Measurements from ENCODE around the gene CAB39L. TPM values are rescaled to one million over a fixed set of nuclear protein-coding genes. Genes with fewer than 3 reads are reported as not detected.
"Not testable (repeated sequence)": the region's sequence is repeated elsewhere in the genome, so short reads cannot be mapped to it uniquely, and the experiment has no call there.

The CAB39L gene
- polyA plus RNA-seq, 1 donor (not counting 4 experiments of a cell fraction or from before 2014, with no cell fraction given): 10.1 TPM

DNA sequence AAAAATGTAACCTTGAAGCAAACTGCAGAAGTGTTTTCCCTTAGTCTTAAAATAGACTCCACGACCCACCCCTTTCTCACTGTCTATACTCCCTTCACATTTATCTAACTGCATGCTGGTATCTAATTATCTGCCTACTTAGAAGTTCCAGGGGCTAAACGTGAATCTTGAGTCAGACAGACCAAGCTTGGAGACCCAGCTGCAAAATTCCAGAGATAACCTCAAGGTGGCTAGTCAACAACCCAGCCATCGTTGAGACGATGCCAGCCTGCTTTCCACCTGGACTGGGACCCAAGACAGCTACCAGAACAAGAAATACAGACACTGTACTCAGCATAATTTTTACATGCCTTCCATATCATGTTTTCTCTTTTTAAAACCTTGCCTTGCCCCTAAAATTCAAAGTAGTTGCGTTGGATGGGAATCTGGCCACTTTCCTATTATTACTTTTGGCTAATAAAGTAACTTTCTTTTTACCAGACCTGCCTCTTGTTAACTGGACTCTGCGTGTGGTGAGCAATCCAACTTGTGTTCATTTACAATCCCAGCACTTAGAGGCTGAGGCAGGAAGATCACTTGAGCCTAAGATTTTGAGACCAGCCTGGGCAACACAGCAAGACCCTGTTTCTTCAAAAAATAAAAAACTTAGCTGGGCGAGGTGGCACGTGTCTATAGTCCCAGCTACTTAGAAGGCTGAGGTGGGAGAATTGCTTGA is 113.9 kb downstream of the CAB39L start:
- dilution Hi-C loops (cut with MboI; ENCODE audit: extremely low pct_ligation_motif_present, low sequenced_read_pairs): no loop called here
- H3K9me1 ChIP-seq (ENCODE audit: control insufficient read depth, extremely low read depth, insufficient read depth, low read length): no peaks in the 10 kb centered on the region
- no peak overlapping the region for H3K27ac ChIP-seq (ENCODE audit: control insufficient read depth, insufficient read depth, low read length)
- no peak overlapping the region for H3K9ac ChIP-seq (ENCODE audit: control insufficient read depth, extremely low read depth, insufficient read depth, low read length)
- TF ChIP-seq, protein P1, sequence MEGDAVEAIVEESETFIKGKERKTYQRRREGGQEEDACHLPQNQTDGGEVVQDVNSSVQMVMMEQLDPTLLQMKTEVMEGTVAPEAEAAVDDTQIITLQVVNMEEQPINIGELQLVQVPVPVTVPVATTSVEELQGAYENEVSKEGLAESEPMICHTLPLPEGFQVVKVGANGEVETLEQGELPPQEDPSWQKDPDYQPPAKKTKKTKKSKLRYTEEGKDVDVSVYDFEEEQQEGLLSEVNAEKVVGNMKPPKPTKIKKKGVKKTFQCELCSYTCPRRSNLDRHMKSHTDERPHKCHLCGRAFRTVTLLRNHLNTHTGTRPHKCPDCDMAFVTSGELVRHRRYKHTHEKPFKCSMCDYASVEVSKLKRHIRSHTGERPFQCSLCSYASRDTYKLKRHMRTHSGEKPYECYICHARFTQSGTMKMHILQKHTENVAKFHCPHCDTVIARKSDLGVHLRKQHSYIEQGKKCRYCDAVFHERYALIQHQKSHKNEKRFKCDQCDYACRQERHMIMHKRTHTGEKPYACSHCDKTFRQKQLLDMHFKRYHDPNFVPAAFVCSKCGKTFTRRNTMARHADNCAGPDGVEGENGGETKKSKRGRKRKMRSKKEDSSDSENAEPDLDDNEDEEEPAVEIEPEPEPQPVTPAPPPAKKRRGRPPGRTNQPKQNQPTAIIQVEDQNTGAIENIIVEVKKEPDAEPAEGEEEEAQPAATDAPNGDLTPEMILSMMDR (optimal IDR thresholded peaks at IDR 0.05 in 1 of 3, IDR thresholded peaks at IDR 0.05 in 1 of 3, conservative IDR thresholded peaks at IDR 0.05 in 1 of 3; ENCODE audit: extremely low read depth in 1 of 3, insufficient read depth in 2 of 3, low read length in 3 of 3): no peak
- TF ChIP-seq EZH2 (IDR thresholded peaks at IDR 0.05; ENCODE audit: low read length): no peak
- H2AFZ ChIP-seq (ENCODE audit: control insufficient read depth, low read length): no peak overlapping the region
- H3K4me2 ChIP-seq (ENCODE audit: control insufficient read depth, extremely low read depth, insufficient read depth, low read depth, low read length): no peak overlapping the region
- no peak for FAIRE-seq
- H3K9me3 ChIP-seq (ENCODE audit: control insufficient read depth, low read depth, low read length): no peaks in the 10 kb centered on the region
- no peak for DNase-seq (ENCODE audit: low read depth, low spot score)
- no peaks in the 10 kb centered on the region for H3K27me3 ChIP-seq (ENCODE audit: control insufficient read depth, extremely low read depth, insufficient read depth, low read length)
- H3K79me2 ChIP-seq (ENCODE audit: control insufficient read depth, insufficient read depth, low read length): no peaks in the 10 kb centered on the region
- no peak overlapping the region for H3K4me3 ChIP-seq (ENCODE audit: control insufficient read depth in 2 of 3, extremely low read depth in 1 of 3, insufficient read depth in 2 of 3, low read depth in 1 of 3, low read length in 3 of 3)
- H3K36me3 ChIP-seq (ENCODE audit: control insufficient read depth in 2 of 2, extremely low read depth in 1 of 2, insufficient read depth in 2 of 2, low read length in 2 of 2): no peaks in the 10 kb centered on the region
- no peaks in the 10 kb centered on the region for H4K20me1 ChIP-seq (ENCODE audit: control insufficient read depth, extremely low read depth, insufficient read depth, low read length)
- no peaks in the 10 kb centered on the region for H3K4me1 ChIP-seq (ENCODE audit: control insufficient read depth, extremely low read depth, insufficient read depth, low read length)

DNA sequence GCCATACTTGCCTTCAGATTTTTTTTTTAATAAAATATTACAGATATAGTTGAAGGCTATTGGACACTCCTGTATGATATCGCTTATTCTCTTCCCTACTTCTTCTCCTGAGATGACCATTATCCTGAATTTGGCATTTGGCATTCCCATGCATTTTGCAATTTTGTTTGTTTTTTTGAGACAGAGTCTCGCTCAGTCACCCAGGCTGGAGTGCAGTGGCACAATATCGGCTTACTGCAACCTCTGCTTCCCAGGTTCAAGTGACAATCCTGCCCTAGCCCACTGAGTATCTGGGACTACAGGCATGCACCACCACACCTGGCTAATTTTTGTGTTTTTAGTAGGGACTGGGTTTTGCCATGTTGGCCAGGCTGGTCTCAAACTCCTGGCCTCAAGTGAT is 116.7 kb downstream of the CAB39L start:
- H3K9me1 ChIP-seq (ENCODE audit: control insufficient read depth, extremely low read depth, insufficient read depth, low read length); H3K79me2 ChIP-seq (ENCODE audit: control insufficient read depth, insufficient read depth, low read length); H3K4me1 ChIP-seq (ENCODE audit: control insufficient read depth, extremely low read depth, insufficient read depth, low read length); dilution Hi-C loops (cut with MboI; ENCODE audit: extremely low pct_ligation_motif_present, low sequenced_read_pairs); H3K9me3 ChIP-seq (ENCODE audit: control insufficient read depth, low read depth, low read length); H3K9ac ChIP-seq (ENCODE audit: control insufficient read depth, extremely low read depth, insufficient read depth, low read length); H3K4me2 ChIP-seq (ENCODE audit: control insufficient read depth, extremely low read depth, insufficient read depth, low read depth, low read length); H4K20me1 ChIP-seq (ENCODE audit: control insufficient read depth, extremely low read depth, insufficient read depth, low read length); DNase-seq (ENCODE audit: low read depth, low spot score); H3K36me3 ChIP-seq (ENCODE audit: control insufficient read depth in 2 of 2, extremely low read depth in 1 of 2, insufficient read depth in 2 of 2, low read length in 2 of 2); H2AFZ ChIP-seq (ENCODE audit: control insufficient read depth, low read length); H3K27ac ChIP-seq (ENCODE audit: control insufficient read depth, insufficient read depth, low read length); H3K4me3 ChIP-seq (ENCODE audit: control insufficient read depth in 2 of 3, extremely low read depth in 1 of 3, insufficient read depth in 2 of 3, low read depth in 1 of 3, low read length in 3 of 3); FAIRE-seq; H3K27me3 ChIP-seq (ENCODE audit: control insufficient read depth, extremely low read depth, insufficient read depth, low read length): not testable (repeated sequence)

Data from keratinocyte (primary cell).